ENCODE results near the gene ZNF691.

DNA sequence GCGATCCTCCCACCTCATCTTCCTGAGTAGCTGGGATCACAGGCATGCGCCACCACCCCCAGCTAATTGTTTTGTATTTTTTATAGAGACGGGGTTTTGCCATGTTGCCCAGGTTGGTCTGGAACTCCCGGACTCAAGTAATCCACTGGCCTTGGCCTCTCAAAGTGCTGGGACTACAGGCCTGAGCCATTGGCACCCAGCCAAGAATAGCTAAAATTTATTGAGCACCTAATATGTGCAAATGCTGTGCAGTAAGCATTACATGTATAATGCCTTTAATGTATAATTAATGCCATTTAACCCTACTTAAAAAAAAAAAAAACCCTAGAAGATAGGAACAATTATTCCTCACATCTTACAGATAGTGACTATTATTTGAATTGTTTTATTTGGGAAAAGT lies 42.9 kb downstream of the ZNF691 start:
- TF ChIP-seq, protein P1, sequence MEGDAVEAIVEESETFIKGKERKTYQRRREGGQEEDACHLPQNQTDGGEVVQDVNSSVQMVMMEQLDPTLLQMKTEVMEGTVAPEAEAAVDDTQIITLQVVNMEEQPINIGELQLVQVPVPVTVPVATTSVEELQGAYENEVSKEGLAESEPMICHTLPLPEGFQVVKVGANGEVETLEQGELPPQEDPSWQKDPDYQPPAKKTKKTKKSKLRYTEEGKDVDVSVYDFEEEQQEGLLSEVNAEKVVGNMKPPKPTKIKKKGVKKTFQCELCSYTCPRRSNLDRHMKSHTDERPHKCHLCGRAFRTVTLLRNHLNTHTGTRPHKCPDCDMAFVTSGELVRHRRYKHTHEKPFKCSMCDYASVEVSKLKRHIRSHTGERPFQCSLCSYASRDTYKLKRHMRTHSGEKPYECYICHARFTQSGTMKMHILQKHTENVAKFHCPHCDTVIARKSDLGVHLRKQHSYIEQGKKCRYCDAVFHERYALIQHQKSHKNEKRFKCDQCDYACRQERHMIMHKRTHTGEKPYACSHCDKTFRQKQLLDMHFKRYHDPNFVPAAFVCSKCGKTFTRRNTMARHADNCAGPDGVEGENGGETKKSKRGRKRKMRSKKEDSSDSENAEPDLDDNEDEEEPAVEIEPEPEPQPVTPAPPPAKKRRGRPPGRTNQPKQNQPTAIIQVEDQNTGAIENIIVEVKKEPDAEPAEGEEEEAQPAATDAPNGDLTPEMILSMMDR (IDR thresholded peaks at IDR 0.05), result no peak
- TF ChIP-seq POLR2A (IDR thresholded peaks at IDR 0.05), result no peak

All from lower leg skin (tissue), 3 donors.